Kidney (tissue), 14 donors: ENCODE results near the gene EPHA4. TPM values are rescaled to one million over a fixed set of nuclear protein-coding genes. Genes with fewer than 3 reads are reported as not detected.

Source experiments
- DNase-seq, 5 donors: peaks; one replicate each; pipeline ENCODE4 v3.0.0-alpha.2; 2013 to 2020
- FAIRE-seq: peaks from 2 replicates; lab custom pipeline; 2012; peaks lifted over from hg19 to GRCh38; lab: Jason Lieb, UNC
- H3K27ac ChIP-seq, 2 donors: one replicate each; pipeline ENCODE4 v1.7.0; 2013; ENCODE audit warnings: low read depth in 2 of 2, low read length in 2 of 2, inconsistent platforms in 1 of 2
- H3K27me3 ChIP-seq: one replicate; pipeline ENCODE4 v1.7.1; 2013; ENCODE audit warnings: low read length, inconsistent platforms; ENCODE audit not compliant: control insufficient read depth, insufficient read depth
- H3K36me3 ChIP-seq, 3 donors: one replicate each; pipeline versions ENCODE4 v1.7.0 to v1.7.1; 2013; ENCODE audit warnings: low read length in 3 of 3, control low read depth in 1 of 3, inconsistent platforms in 1 of 3; ENCODE audit not compliant: insufficient read depth in 3 of 3, control insufficient read depth in 2 of 3
- H3K4me1 ChIP-seq, 3 donors: one replicate each; pipeline versions ENCODE4 v1.7.0 to v1.7.1; 2013; ENCODE audit warnings: low read length in 3 of 3, inconsistent platforms in 1 of 3, low read depth in 1 of 3; ENCODE audit not compliant: control insufficient read depth in 2 of 3, insufficient read depth in 2 of 3
- H3K4me3 ChIP-seq, 3 donors: one replicate each; pipeline versions ENCODE4 v1.7.0 to v1.8.1; 2013; ENCODE audit warnings: low read length in 3 of 3, control low read depth in 1 of 3, inconsistent platforms in 1 of 3
- H3K9ac ChIP-seq, 3 donors: one replicate each; pipeline versions ENCODE4 v1.7.0 to v1.7.1; 2013; ENCODE audit warnings: low read length in 3 of 3, control low read depth in 1 of 3, inconsistent platforms in 1 of 3
- H3K9me3 ChIP-seq, 3 donors: one replicate each; pipeline versions ENCODE4 v1.7.0 to v1.7.1; 2013; ENCODE audit warnings: low read length in 3 of 3, control low read depth in 1 of 3, inconsistent platforms in 1 of 3; ENCODE audit not compliant: control insufficient read depth in 2 of 3, insufficient read depth in 1 of 3
- intact Hi-C: fragments of 100-400 bp; cut with DNase I; formaldehyde crosslinking; loops from one replicate; pipeline ENCODE4 v1.11.1; 2022
- polyA plus RNA-seq: library from polyadenylated mRNA; stranded (reverse); fragments of 350-450 nt; fragmentation: Illumina TruSeq; extraction: RNeasy Lipid Tissue Mini Kit (QIAGEN cat#74804); gene quantifications from one replicate; pipeline ENCODE4 v1.2.3, GENCODE V29; 2014; ENCODE audit warnings: low read depth, low replicate concordance; ENCODE audit not compliant: insufficient read depth
- total RNA-seq: library from RNA; stranded (reverse); fragmentation: NEBNext Ultra II Directional; extraction: Animal tissue kit (Norgen Biotek cat#: 25700); gene quantifications from one replicate; pipeline ENCODE4 v1.2.1, GENCODE V29; 2021
- TF ChIP-seq, protein P1 (sequence below): IDR thresholded peaks from 3 replicates; pipeline ENCODE4 v1.5.1; 2012; ENCODE audit warnings: mild to moderate bottlenecking, moderate library complexity, borderline replicate concordance; ENCODE audit not compliant: insufficient read depth; ENCODE audit errors: extremely low read depth
- donor health status: control.
- donor health status: control.
- donor health status: control.
- donor health status: control.
- donor health status: control.
- donor health status: DM: yes; HTN: yes; CAD: no.
- donor health status: Normal renal cell carcinoma (clear cell type).

EPHA4 gene
- total and polyA plus RNA-seq, 2 donors from 2014 or later = 4.8 to 38.0 TPM

DNA sequence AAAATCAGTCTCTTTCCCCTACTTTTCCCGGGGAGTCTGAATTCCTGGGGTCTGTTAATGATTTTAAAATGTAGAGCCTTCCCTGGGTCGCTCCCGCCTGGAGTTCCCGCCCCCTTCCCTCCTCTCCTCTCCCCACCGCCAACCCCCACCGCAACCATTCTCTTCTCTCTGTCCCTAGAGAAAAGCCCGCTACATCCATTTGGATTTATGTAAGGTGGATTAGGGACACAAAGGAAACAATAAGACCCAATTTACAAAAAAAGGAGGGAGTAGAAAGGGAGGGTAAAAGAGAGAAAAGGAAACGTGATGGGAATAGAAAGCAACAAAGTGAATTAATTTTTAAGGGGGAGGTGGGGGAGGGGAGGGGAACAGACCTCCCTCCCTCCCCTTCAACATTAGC lies 2.2 kb downstream of the EPHA4 start:
- no peaks in the 10 kb centered on the region for H3K36me3 ChIP-seq
- DNase-seq (peak in 4 of 5 donors; percentile 51 to 67 (median 60)), FAIRE-seq (no peak)
- intact Hi-C loops = loop anchor here (10.0 kb wide), 2 partner anchors 885 to 1835 kb away; no protein-coding TSS in a partner anchor
- TF ChIP-seq, protein P1, sequence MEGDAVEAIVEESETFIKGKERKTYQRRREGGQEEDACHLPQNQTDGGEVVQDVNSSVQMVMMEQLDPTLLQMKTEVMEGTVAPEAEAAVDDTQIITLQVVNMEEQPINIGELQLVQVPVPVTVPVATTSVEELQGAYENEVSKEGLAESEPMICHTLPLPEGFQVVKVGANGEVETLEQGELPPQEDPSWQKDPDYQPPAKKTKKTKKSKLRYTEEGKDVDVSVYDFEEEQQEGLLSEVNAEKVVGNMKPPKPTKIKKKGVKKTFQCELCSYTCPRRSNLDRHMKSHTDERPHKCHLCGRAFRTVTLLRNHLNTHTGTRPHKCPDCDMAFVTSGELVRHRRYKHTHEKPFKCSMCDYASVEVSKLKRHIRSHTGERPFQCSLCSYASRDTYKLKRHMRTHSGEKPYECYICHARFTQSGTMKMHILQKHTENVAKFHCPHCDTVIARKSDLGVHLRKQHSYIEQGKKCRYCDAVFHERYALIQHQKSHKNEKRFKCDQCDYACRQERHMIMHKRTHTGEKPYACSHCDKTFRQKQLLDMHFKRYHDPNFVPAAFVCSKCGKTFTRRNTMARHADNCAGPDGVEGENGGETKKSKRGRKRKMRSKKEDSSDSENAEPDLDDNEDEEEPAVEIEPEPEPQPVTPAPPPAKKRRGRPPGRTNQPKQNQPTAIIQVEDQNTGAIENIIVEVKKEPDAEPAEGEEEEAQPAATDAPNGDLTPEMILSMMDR = no peak
- H3K4me3 ChIP-seq = peak overlapping the region; percentile 23 to 98 (median 80)
- no peaks in the 10 kb centered on the region for H3K9me3 ChIP-seq
- H3K9ac ChIP-seq = peak overlapping the region in 2 of 3 donors; percentile 1 to 47
- no peaks in the 10 kb centered on the region for H3K27me3 ChIP-seq
- H3K27ac ChIP-seq = no peak overlapping the region
- peaks cover 0 to 13% (median 4%) of the 10 kb centered on the region in 3 donors for H3K4me1 ChIP-seq

DNA sequence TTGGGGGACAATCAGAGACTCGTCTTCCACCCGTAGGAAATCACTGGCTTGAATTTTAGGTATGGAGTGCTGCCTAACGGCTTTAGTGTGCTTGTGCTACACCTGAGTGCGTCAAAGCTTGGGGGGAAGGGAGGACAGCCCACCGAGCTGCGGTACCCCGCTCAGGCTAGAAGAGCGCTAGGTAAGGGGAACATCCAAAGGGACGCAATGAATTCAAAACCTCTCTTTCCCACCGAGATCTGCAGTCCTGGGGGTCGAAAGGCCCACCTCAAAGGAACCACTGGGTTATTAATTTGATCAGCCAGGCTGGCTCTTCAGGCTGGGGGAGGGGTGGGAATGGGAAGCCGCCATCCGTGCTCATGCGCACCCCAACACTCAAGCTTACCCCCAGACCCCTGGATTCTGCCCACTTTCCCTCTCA lies 2.7 kb downstream of the EPHA4 start:
- FAIRE-seq = no peak

DNA sequence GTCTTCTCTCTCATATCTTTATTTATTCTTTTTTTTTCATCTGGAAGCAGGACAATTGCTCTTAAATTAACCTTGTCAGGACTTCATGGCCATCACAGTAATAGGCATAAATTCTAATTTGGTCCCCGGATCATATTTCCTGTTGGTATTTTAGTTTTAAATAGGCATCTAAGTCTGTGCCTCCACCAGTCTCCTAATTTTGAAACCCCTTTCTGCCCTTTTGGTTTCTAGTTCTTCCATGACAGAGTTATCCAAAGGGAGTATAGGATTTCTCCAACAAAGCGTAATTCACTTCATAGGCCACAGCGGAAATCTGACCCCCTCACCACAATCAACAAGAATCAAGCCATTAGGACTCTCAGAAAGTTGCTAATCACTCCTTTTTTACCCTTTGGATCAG lies 3.8 kb downstream of the EPHA4 start:
- DNase-seq = peak in 1 of 5 donors; percentile 39
- no peaks in the 10 kb centered on the region for H3K27me3 ChIP-seq
- H3K36me3 ChIP-seq = no peaks in the 10 kb centered on the region
- H3K9me3 ChIP-seq = no peaks in the 10 kb centered on the region
- no peak overlapping the region for H3K4me3 ChIP-seq
- intact Hi-C loops = no loop called here
- no peak overlapping the region for H3K27ac ChIP-seq
- H3K9ac ChIP-seq = no peak overlapping the region
- FAIRE-seq = no peak
- TF ChIP-seq, protein P1 = no peak
- H3K4me1 ChIP-seq = peaks cover 0 to 10% (median 9%) of the 10 kb centered on the region in 3 donors

More for the DNA sequence above, 2.7 kb downstream of the EPHA4 start:
- TF ChIP-seq, protein P1 = no peak
- peak overlapping the region in 1 of 3 donors; percentile 47 for H3K9ac ChIP-seq
- intact Hi-C loops = no loop called here
- DNase-seq = peak in 3 of 5 donors; percentile 49 to 51 (median 51)
- peaks cover 0 to 13% (median 6%) of the 10 kb centered on the region in 3 donors for H3K4me1 ChIP-seq
- no peaks in the 10 kb centered on the region for H3K36me3 ChIP-seq
- H3K27me3 ChIP-seq = no peaks in the 10 kb centered on the region
- H3K27ac ChIP-seq = no peak overlapping the region
- no peaks in the 10 kb centered on the region for H3K9me3 ChIP-seq
- peak overlapping the region; percentile 23 to 98 (median 80) for H3K4me3 ChIP-seq

DNA sequence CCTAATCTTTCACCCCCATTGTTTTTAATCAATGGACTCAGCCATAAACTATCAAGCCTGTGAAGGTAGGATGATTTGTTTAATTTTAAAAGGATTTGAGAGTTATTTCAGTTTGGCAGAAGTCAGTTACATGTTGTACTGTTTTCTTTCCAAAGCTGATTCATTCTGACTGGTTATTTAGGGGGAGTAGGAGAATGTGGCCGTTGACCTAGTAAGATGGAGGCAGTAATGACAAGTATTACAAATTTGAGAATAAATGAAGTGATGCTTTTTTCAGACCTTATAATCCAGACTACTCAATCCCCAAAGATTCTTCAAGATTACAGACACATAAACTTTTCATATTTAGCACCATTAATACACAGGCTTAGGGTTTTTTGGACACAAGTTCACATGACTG lies 4.3 kb downstream of the EPHA4 start:
- H3K27me3 ChIP-seq = no peaks in the 10 kb centered on the region
- DNase-seq = no peak
- TF ChIP-seq, protein P1 = no peak
- no peak overlapping the region for H3K4me3 ChIP-seq
- intact Hi-C loops = no loop called here
- no peaks in the 10 kb centered on the region for H3K36me3 ChIP-seq
- H3K9ac ChIP-seq = no peak overlapping the region
- H3K9me3 ChIP-seq = no peaks in the 10 kb centered on the region
- FAIRE-seq = no peak
- H3K4me1 ChIP-seq = peaks cover 0 to 10% (median 9%) of the 10 kb centered on the region in 3 donors
- H3K27ac ChIP-seq = no peak overlapping the region
